Smooth muscle cell (in vitro differentiated cells): ENCODE data around the gene CYB5RL. TPM values are rescaled to one million over a fixed set of nuclear protein-coding genes. Genes with fewer than 3 reads are reported as not detected.

Source experiments
- DNase-seq: peaks from one replicate; lab custom pipeline; 2025; ENCODE audit not compliant: unreplicated experiment; lab: John Stamatoyannopoulos, UW
- H2AFZ ChIP-seq: fragments of 200-600 bp; sonication (generic); 2 replicates; pipeline ENCODE4 v1.6.0; 2016; ENCODE audit warnings: antibody characterized with exemption, low read depth, mild to moderate bottlenecking
- H3F3A ChIP-seq: fragments of 200-600 bp; sonication (generic); 2 replicates; pipeline ENCODE4 v1.6.0; 2017; ENCODE audit warnings: antibody characterized with exemption, low read depth
- H3K27ac ChIP-seq: fragments of 200-600 bp; sonication (generic); 2 replicates; pipeline ENCODE4 v1.5.1; 2016; ENCODE audit warnings: low read depth, mild to moderate bottlenecking
- H3K27me3 ChIP-seq: fragments of 200-600 bp; sonication (generic); 2 replicates; pipeline ENCODE4 v1.6.1; 2016; ENCODE audit warnings: low read depth, mild to moderate bottlenecking
- H3K36me3 ChIP-seq: fragments of 200-600 bp; sonication (generic); 2 replicates; pipeline ENCODE4 v1.5.1; 2016; ENCODE audit warnings: low read depth
- H3K4me1 ChIP-seq: fragments of 200-600 bp; sonication (generic); 2 replicates; pipeline ENCODE4 v1.5.1; 2016; ENCODE audit warnings: low read depth
- H3K4me2 ChIP-seq: fragments of 200-600 bp; sonication (generic); 2 replicates; pipeline ENCODE4 v1.6.0; 2016; ENCODE audit warnings: mild to moderate bottlenecking
- H3K4me3 ChIP-seq: fragments of 200-600 bp; sonication (generic); 2 replicates; pipeline ENCODE4 v1.5.1; 2016; ENCODE audit warnings: mild to moderate bottlenecking
- H3K79me2 ChIP-seq: fragments of 200-600 bp; sonication (generic); 2 replicates; pipeline ENCODE4 v1.6.0; 2016; ENCODE audit warnings: low read depth, mild to moderate bottlenecking
- H3K9ac ChIP-seq: fragments of 200-600 bp; sonication (generic); 2 replicates; pipeline ENCODE4 v1.6.0; 2016; ENCODE audit warnings: low read depth
- H3K9me3 ChIP-seq: fragments of 200-600 bp; sonication (generic); replicated peaks from 2 replicates; pipeline ENCODE4 v1.5.1; 2016; ENCODE audit warnings: low read depth
- H4K20me1 ChIP-seq: fragments of 200-600 bp; sonication (generic); 2 replicates; pipeline ENCODE4 v1.6.0; 2016; ENCODE audit warnings: low read depth
- WGBS: methylation state at CpG from one replicate; pipeline ENCODE4 v1.1.7; 2016; ENCODE audit warnings: low lambda C conversion rate; 5-methylcytosine and 5-hydroxymethylcytosine counted together
- polyA plus RNA-seq: library from polyadenylated mRNA; unstranded; fragments of >200 nt; fragmentation: Nextera tagmentation; extraction: Ambion mirVana; gene quantifications from 2 replicates; pipeline ENCODE4 v1.2.1, GENCODE V29; 2016
- total RNA-seq: library from RNA; depleted of rRNA; stranded (reverse); fragments of >200 nt; gene quantifications from 2 replicates; pipeline ENCODE4 v1.2.3, GENCODE V29; 2014
- TF ChIP-seq, protein P1 (sequence below): fragments of 200-600 bp; sonication (generic); IDR thresholded peaks from 2 replicates; pipeline ENCODE4 v1.5.1; 2017; ENCODE audit warnings: borderline replicate concordance, mild to moderate bottlenecking, antibody characterized with exemption; ENCODE audit not compliant: insufficient read depth, poor library complexity, severe bottlenecking

CYB5RL gene
- total and polyA plus RNA-seq, 2 experiments from 2014 or later = 1.5 to 3.8 TPM

DNA sequence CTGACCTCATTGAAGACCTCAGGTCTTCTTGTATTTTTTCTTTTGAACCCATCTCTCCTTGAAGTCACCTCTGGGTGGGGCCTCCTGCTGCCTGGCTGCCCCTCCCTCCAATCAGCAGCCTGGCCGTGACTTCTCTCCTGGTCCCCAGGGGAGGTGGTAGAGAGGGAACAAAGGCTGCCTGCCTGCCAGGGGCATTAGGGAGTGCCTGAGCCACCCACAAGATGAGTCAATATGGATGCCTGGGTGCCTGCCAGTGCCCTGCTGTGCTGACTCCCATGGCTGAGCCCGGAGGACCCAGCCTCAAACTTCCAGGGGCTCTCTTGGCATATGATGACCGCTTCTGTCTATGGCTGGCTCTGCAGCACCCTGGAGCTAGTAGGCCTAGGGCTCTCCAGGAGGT is 41.8 kb downstream of the CYB5RL start:
- DNase-seq = no peak
- Histone ChIP-seq H2AFZ (no peak overlapping the region), H4K20me1 (no peaks in the 10 kb centered on the region), H3F3A (no peaks in the 10 kb centered on the region), H3K4me1 (peaks cover 3% of the 10 kb centered on the region), H3K4me3 (no peak overlapping the region), H3K9me3 (no peaks in the 10 kb centered on the region), H3K9ac (no peak overlapping the region), H3K4me2 (no peak overlapping the region), H3K79me2 (no peaks in the 10 kb centered on the region), H3K27ac (no peak overlapping the region), H3K27me3 (no peaks in the 10 kb centered on the region), H3K36me3 (no peaks in the 10 kb centered on the region)
- WGBS = 88% methylated on average over 3 of the region's 3 CpGs
- TF ChIP-seq, protein P1, sequence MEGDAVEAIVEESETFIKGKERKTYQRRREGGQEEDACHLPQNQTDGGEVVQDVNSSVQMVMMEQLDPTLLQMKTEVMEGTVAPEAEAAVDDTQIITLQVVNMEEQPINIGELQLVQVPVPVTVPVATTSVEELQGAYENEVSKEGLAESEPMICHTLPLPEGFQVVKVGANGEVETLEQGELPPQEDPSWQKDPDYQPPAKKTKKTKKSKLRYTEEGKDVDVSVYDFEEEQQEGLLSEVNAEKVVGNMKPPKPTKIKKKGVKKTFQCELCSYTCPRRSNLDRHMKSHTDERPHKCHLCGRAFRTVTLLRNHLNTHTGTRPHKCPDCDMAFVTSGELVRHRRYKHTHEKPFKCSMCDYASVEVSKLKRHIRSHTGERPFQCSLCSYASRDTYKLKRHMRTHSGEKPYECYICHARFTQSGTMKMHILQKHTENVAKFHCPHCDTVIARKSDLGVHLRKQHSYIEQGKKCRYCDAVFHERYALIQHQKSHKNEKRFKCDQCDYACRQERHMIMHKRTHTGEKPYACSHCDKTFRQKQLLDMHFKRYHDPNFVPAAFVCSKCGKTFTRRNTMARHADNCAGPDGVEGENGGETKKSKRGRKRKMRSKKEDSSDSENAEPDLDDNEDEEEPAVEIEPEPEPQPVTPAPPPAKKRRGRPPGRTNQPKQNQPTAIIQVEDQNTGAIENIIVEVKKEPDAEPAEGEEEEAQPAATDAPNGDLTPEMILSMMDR = no peak

DNA sequence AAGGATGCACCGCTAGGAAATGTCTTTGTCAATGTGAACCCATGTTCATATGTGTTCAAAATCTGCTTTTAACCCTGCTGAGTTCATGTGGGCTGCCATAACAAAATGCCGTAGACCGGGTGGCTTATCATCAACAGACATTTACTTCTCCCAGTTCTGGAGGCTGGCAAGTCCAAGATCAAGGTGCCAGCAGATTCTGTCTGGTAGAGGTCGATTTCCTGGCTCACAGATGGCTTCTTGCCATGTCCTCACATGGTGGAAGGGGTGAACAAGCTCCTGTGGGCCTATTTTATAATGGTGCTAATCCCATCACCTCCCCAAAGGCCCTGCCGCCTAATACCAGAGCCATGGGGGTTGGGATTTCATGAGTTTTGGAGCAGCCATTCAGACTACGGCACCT is 42.4 kb downstream of the CYB5RL start:
- no peak overlapping the region for H2AFZ ChIP-seq
- WGBS = 95% methylated on average over 6 of the region's 6 CpGs
- no peak for DNase-seq
- no peaks in the 10 kb centered on the region for H3K36me3 ChIP-seq
- no peaks in the 10 kb centered on the region for H3F3A ChIP-seq
- no peak overlapping the region for H3K4me2 ChIP-seq
- H3K4me3 ChIP-seq = no peak overlapping the region
- H3K9ac ChIP-seq = no peak overlapping the region
- no peaks in the 10 kb centered on the region for H3K27me3 ChIP-seq
- H3K4me1 ChIP-seq = peaks cover 3% of the 10 kb centered on the region
- no peak overlapping the region for H3K27ac ChIP-seq
- H4K20me1 ChIP-seq = no peaks in the 10 kb centered on the region
- no peaks in the 10 kb centered on the region for H3K9me3 ChIP-seq
- TF ChIP-seq, protein P1 = no peak
- no peaks in the 10 kb centered on the region for H3K79me2 ChIP-seq

DNA sequence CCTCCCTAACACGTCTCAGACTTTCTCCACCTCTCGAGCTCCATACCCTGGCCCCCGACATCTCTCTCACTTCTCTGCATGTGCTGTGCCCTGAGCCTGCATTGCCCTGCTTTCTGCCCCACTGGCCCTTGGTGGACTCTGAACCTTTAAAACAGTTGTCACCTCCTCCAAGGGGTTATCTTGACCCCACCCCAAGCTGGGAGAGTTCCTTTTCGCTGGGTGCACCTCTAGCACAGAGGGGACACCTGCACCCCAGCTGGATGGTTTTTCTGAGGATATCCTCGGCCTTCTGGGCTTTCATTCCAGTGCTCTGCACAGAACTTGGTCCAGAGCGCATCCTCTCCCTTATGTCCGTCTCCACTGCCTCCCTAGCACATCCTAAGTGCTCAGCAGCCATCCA is 42.8 kb downstream of the CYB5RL start:
- H3F3A ChIP-seq = no peaks in the 10 kb centered on the region
- H3K79me2 ChIP-seq = no peaks in the 10 kb centered on the region
- TF ChIP-seq, protein P1 = no peak
- H4K20me1 ChIP-seq = no peaks in the 10 kb centered on the region
- no peak overlapping the region for H3K4me3 ChIP-seq
- DNase-seq = no peak
- H3K27ac ChIP-seq = no peak overlapping the region
- H3K27me3 ChIP-seq = no peaks in the 10 kb centered on the region
- peaks cover 3% of the 10 kb centered on the region for H3K4me1 ChIP-seq
- H3K36me3 ChIP-seq = no peaks in the 10 kb centered on the region
- 92% methylated on average over 7 of the region's 7 CpGs for WGBS
- H3K9ac ChIP-seq = no peak overlapping the region
- no peak overlapping the region for H2AFZ ChIP-seq
- H3K9me3 ChIP-seq = no peaks in the 10 kb centered on the region
- H3K4me2 ChIP-seq = no peak overlapping the region

DNA sequence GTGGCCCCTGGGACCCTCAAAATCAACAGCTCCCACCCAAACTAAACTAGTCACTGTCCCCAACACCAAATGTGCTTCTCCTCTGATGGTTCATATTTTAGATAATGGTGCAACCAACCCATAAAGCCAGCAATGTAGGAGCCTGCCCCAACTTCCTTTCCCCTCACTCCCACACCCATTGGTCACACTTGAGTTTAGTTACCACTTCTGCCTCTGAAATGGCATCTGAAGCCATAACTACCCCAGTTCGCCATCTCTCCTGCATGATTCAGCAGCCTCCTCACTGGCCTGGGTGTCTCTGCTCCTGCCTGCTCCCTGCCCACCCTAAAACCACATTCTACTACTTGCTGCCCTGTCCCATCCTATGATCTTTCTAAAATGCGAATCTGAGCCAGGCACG is 43.6 kb downstream of the CYB5RL start:
- Histone ChIP-seq H3K36me3 (no peaks in the 10 kb centered on the region), H3K4me2 (no peak overlapping the region), H3K27me3 (no peaks in the 10 kb centered on the region), H3K79me2 (no peaks in the 10 kb centered on the region), H3F3A (no peaks in the 10 kb centered on the region), H3K9ac (no peak overlapping the region), H3K27ac (no peak overlapping the region), H3K4me3 (no peak overlapping the region), H3K4me1 (peaks cover 3% of the 10 kb centered on the region), H2AFZ (no peak overlapping the region), H4K20me1 (no peaks in the 10 kb centered on the region), H3K9me3 (no peaks in the 10 kb centered on the region)
- no peak for DNase-seq
- WGBS = 94% methylated on average over 3 of the region's 3 CpGs
- TF ChIP-seq, protein P1 = no peak
